Measurements from ENCODE around the gene TMEM231. TPM values are rescaled to one million over a fixed set of nuclear protein-coding genes. Genes with fewer than 3 reads are reported as not detected.
A peak's percentile ranks its signal among the peaks of the same experiment; 100 is the strongest.

TMEM231 gene
- 10 to 100 TPM in 5 of 10 donors, 1 to 10 TPM in 5; 3.8 to 13.4 (median 9.6) TPM for total RNA-seq
- 1 to 10 TPM; 2.6 to 4.9 TPM for polyA plus RNA-seq
- long read RNA-seq, donor 1, full-length matches to known transcripts = 10 of 12 reads
- long read RNA-seq, donor 1, partial matches to known transcripts = 0 of 12 reads
- long read RNA-seq, donor 1, other reads (novel, unspliced or antisense) = 2 of 12 reads
- long read RNA-seq, donor 2, full-length matches to known transcripts = 22 of 29 reads
- long read RNA-seq, donor 2, partial matches to known transcripts = 1 of 29 reads
- long read RNA-seq, donor 2, other reads (novel, unspliced or antisense) = 6 of 29 reads
- long read RNA-seq, donor 3, full-length matches to known transcripts = 32 of 39 reads
- long read RNA-seq, donor 3, partial matches to known transcripts = 4 of 39 reads
- long read RNA-seq, donor 3, other reads (novel, unspliced or antisense) = 3 of 39 reads

DNA sequence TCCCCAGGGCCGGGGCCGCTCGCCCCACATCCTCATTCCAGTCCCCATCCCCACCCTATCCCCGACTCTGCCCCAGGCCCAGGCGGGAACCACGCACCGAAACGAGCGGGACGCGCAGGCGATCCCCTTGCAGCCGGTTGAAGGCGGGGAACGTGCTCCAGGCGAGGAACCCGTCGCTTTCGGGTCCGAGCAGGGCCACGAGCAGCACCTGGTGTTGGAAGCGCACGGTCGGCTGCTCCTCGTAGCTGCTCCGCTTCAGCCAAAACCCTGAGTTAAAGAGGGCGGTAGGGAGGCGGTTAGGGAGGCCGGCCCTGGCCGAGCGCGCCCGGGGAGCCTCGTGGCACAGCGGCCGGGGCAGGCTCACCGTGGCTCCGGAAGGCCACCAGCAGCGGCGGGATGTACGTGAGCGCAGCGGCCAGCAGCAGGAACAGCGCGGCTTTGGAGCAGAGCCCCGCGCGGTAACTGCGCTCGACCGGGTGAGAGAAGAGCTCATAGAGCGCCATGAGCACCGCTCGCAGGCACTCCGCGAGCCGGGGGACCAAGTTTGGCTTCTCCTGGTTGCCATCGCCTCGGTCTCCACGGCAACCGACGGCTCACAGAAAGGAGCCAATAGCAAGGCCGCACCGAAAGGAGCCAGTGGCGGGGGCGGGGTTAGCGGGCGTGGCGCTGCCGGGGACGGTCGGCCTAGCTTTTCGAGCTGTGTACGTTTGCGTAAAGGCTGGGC lies at the start of gene TMEM231:
TMEM231 (minus strand) TSS at position 546 of the 724 bp plus-strand sequence; CDS start at position 503, 43 bp downstream.
- DNase-seq = peak; percentile 98
- peak; percentile 96 to 97 (median 97) for ATAC-seq
- Histone ChIP-seq H3K9me3 (no peaks in the 10 kb centered on the region), H3K27ac (peak within 1 kb of the TSS; percentile 57 to 90 (median 86)), H3K36me3 (no peaks in the 10 kb centered on the region), H3K4me3 (peak within 1 kb of the TSS; percentile 47 to 89 (median 72)), H3K4me1 (peaks cover 5 to 43% (median 15%) of the 10 kb centered on the region in 9 donors), H3K27me3 (no peaks in the 10 kb centered on the region)
- intact Hi-C loops (cut with DNase I) = loop anchor here in 4 of 10 donors (1.0 to 10.0 kb wide), 7 partner anchors 10 to 91 kb away; partner anchors contain the start of genes ADAT1 (in 2 of the 4), GABARAPL2 (in 1 of the 4), KARS1 (in 1 of the 4) and TERF2IP (in 1 of the 4)
- 0% methylated on average over 75 of the region's 75 CpGs for WGBS, 2 donors
- TF ChIP-seq, protein P1, sequence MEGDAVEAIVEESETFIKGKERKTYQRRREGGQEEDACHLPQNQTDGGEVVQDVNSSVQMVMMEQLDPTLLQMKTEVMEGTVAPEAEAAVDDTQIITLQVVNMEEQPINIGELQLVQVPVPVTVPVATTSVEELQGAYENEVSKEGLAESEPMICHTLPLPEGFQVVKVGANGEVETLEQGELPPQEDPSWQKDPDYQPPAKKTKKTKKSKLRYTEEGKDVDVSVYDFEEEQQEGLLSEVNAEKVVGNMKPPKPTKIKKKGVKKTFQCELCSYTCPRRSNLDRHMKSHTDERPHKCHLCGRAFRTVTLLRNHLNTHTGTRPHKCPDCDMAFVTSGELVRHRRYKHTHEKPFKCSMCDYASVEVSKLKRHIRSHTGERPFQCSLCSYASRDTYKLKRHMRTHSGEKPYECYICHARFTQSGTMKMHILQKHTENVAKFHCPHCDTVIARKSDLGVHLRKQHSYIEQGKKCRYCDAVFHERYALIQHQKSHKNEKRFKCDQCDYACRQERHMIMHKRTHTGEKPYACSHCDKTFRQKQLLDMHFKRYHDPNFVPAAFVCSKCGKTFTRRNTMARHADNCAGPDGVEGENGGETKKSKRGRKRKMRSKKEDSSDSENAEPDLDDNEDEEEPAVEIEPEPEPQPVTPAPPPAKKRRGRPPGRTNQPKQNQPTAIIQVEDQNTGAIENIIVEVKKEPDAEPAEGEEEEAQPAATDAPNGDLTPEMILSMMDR (IDR thresholded peaks at IDR 0.05) = peak in 1 of 9 donors; percentile 15

DNA sequence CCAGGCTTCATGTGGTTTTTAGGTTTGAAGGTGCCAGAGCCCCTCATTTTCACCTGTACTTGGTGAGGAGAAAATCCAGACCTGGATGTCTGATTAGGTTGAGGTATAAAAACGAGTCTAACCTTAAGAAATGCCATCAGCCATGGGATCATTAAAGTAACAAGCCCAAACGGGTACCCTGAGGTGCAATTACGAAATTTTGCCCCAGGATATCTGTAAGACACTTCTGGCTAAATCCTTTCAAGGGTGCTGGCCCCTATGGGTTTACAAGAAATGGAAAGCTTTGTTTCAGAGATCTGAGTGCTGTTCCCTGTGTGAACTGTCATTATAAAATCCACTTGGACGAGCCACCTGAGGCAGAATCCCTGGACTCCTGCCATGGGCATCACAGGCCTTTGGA lies 47.2 kb upstream of the TMEM231 start:
- Histone ChIP-seq H3K4me1 (peaks cover 0 to 7% (median 0%) of the 10 kb centered on the region in 9 donors), H3K9me3 (peaks cover 0 to 4% (median 0%) of the 10 kb centered on the region in 11 donors), H3K27me3 (no peaks in the 10 kb centered on the region), H3K4me3 (no peak overlapping the region), H3K36me3 (peaks cover 0 to 97% (median 51%) of the 10 kb centered on the region in 9 donors), H3K27ac (no peak overlapping the region)
- no peak for ATAC-seq
- WGBS, 2 donors = 90 to 94% methylated on average over 4 of the region's 4 CpGs
- no peak for DNase-seq
- intact Hi-C loops (cut with DNase I) = no loop called here
- TF ChIP-seq, protein P1 (IDR thresholded peaks at IDR 0.05) = no peak

GRCh38 chr16:75599452-75600277 lies 43.6 kb upstream of the TMEM231 start:
- intact Hi-C loops (cut with DNase I) = no loop called here
- DNase-seq (no peak), ATAC-seq (peak in 5 of 8 donors; percentile 68 to 82 (median 81))
- peak overlapping the region in 6 of 10 donors; percentile 16 to 76 (median 56) for H3K27ac ChIP-seq
- WGBS, 2 donors = 85 to 91% methylated on average over 6 of the region's 6 CpGs
- H3K4me1 ChIP-seq = peaks cover 0 to 15% (median 3%) of the 10 kb centered on the region in 9 donors
- no peaks in the 10 kb centered on the region for H3K27me3 ChIP-seq
- H3K4me3 ChIP-seq = no peak overlapping the region
- H3K36me3 ChIP-seq = peaks cover 0 to 88% (median 45%) of the 10 kb centered on the region in 9 donors
- H3K9me3 ChIP-seq = peaks cover 0 to 14% (median 0%) of the 10 kb centered on the region in 11 donors
- TF ChIP-seq, protein P1 (IDR thresholded peaks at IDR 0.05) = no peak

Measured in heart right ventricle (tissue), 16 donors.